Adrenal gland (tissue), 5 donors: ENCODE data around the gene KHDRBS2.

Source experiments
- POLR2A ChIP-seq, 2 donors: fragments of 450-650 bp; IDR thresholded peaks; one replicate each; pipeline ENCODE4 v1.6.1; 2017; ENCODE audit warnings: antibody characterized with exemption in 2 of 2, mild to moderate bottlenecking in 2 of 2, moderate library complexity in 1 of 2
- TF ChIP-seq, protein P1 (sequence below), 6 experiments: fragments of 450-650 bp in 4 of 6; fragments of 200-600 bp in 2 of 6; sonication (generic) in 1 of 6; IDR thresholded peaks; 1 replicate in 5 of 6; 2 replicates in 1 of 6; pipeline versions ENCODE4 v1.5.1 to v1.8.0; 2016 to 2021; ENCODE audit warnings: antibody characterized with exemption in 6 of 6, mild to moderate bottlenecking in 2 of 6, moderate library complexity in 1 of 6
- donor health status: DM: no; HTN: no; CAD: no.

- no peak for TF ChIP-seq POLR2A (IDR thresholded peaks at IDR 0.05)
- TF ChIP-seq, protein P1, sequence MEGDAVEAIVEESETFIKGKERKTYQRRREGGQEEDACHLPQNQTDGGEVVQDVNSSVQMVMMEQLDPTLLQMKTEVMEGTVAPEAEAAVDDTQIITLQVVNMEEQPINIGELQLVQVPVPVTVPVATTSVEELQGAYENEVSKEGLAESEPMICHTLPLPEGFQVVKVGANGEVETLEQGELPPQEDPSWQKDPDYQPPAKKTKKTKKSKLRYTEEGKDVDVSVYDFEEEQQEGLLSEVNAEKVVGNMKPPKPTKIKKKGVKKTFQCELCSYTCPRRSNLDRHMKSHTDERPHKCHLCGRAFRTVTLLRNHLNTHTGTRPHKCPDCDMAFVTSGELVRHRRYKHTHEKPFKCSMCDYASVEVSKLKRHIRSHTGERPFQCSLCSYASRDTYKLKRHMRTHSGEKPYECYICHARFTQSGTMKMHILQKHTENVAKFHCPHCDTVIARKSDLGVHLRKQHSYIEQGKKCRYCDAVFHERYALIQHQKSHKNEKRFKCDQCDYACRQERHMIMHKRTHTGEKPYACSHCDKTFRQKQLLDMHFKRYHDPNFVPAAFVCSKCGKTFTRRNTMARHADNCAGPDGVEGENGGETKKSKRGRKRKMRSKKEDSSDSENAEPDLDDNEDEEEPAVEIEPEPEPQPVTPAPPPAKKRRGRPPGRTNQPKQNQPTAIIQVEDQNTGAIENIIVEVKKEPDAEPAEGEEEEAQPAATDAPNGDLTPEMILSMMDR (IDR thresholded peaks at IDR 0.05), result no peak
Observed at GRCh38 chr6:62283365-62283764, 2.7 kb downstream of the KHDRBS2 start.
